Hepatocyte (in vitro differentiated cells): Measurements from ENCODE around the gene ARHGEF37. TPM values are rescaled to one million over a fixed set of nuclear protein-coding genes. Genes with fewer than 3 reads are reported as not detected.

Source experiments
- DNase-seq: peaks from one replicate; pipeline ENCODE4 v3.0.0-alpha.2; 2016; ENCODE audit warnings: low spot score
- H2AFZ ChIP-seq: fragments of 200-600 bp; sonication (generic); 2 replicates; pipeline ENCODE4 v1.6.0; 2016; ENCODE audit warnings: antibody characterized with exemption, mild to moderate bottlenecking
- H3K27ac ChIP-seq: fragments of 200-600 bp; sonication (generic); 2 replicates; pipeline ENCODE4 v1.5.1; 2016; ENCODE audit warnings: mild to moderate bottlenecking
- H3K27me3 ChIP-seq: fragments of 200-600 bp; sonication (generic); 2 replicates; pipeline ENCODE4 v1.6.1; 2016
- H3K36me3 ChIP-seq: fragments of 200-600 bp; sonication (generic); replicated peaks from 2 replicates; pipeline ENCODE4 v1.5.1; 2016; ENCODE audit warnings: low read depth; ENCODE audit not compliant: insufficient read depth
- H3K4me1 ChIP-seq: fragments of 200-600 bp; sonication (generic); 2 replicates; pipeline ENCODE4 v1.5.1; 2016; ENCODE audit warnings: mild to moderate bottlenecking, moderate library complexity; ENCODE audit not compliant: insufficient read depth
- H3K4me2 ChIP-seq: fragments of 200-600 bp; sonication (generic); 2 replicates; pipeline ENCODE4 v1.6.0; 2016
- H3K4me3 ChIP-seq: fragments of 200-600 bp; sonication (generic); 2 replicates; pipeline ENCODE4 v1.5.1; 2016; ENCODE audit warnings: mild to moderate bottlenecking
- H3K79me2 ChIP-seq: fragments of 200-600 bp; sonication (generic); 2 replicates; pipeline ENCODE4 v1.6.0; 2017; ENCODE audit warnings: mild to moderate bottlenecking
- H3K9me2 ChIP-seq: fragments of 200-600 bp; sonication (generic); replicated peaks from 2 replicates; pipeline ENCODE4 v1.6.0; 2017; ENCODE audit warnings: mild to moderate bottlenecking; ENCODE audit not compliant: insufficient read depth
- H3K9me3 ChIP-seq: fragments of 200-600 bp; sonication (generic); 2 replicates; pipeline ENCODE4 v1.5.1; 2016; ENCODE audit warnings: low read depth, mild to moderate bottlenecking
- H4K20me1 ChIP-seq: fragments of 200-600 bp; sonication (generic); 2 replicates; pipeline ENCODE4 v1.6.0; 2016; ENCODE audit warnings: mild to moderate bottlenecking; ENCODE audit not compliant: insufficient read depth, poor library complexity, severe bottlenecking
- EZH2 ChIP-seq: fragments of 200-600 bp; sonication (generic); IDR thresholded peaks from 2 replicates; pipeline ENCODE4 v1.6.1; 2016; ENCODE audit warnings: antibody characterized with exemption, mild to moderate bottlenecking, borderline replicate concordance
- EZH2phosphoT487 ChIP-seq: fragments of 200-600 bp; sonication (generic); IDR thresholded peaks from one replicate; pipeline ENCODE4 v1.6.1; 2018; ENCODE audit warnings: antibody characterized with exemption, mild to moderate bottlenecking, low read depth, moderate library complexity; ENCODE audit not compliant: unreplicated experiment, severe bottlenecking
- WGBS: methylation state at CpG from one replicate; pipeline ENCODE4 v1.1.6; 2016; ENCODE audit warnings: low lambda C conversion rate; ENCODE audit errors: missing lambda C conversion rate; 5-methylcytosine and 5-hydroxymethylcytosine counted together
- polyA plus RNA-seq: library from polyadenylated mRNA; unstranded; fragments of >200 nt; fragmentation: Nextera tagmentation; extraction: Ambion mirVana; gene quantifications from 2 replicates; pipeline ENCODE4 v1.2.1, GENCODE V29; 2016
- total RNA-seq: library from RNA; depleted of rRNA; stranded (reverse); fragments of >200 nt; gene quantifications from 2 replicates; pipeline ENCODE4 v1.2.3, GENCODE V29; 2014
- TF ChIP-seq, protein P1 (sequence below): fragments of 200-600 bp; sonication (generic); IDR thresholded peaks from 2 replicates; pipeline ENCODE4 v1.5.1; 2016; ENCODE audit warnings: antibody characterized with exemption, mild to moderate bottlenecking; ENCODE audit not compliant: poor library complexity

Gene ARHGEF37
- total and polyA plus RNA-seq, 2 experiments from 2014 or later, result 2.3 to 2.9 TPM

- Histone ChIP-seq H3K9me2 (no peaks in the 10 kb centered on the region), H3K9me3 (no peaks in the 10 kb centered on the region), H2AFZ (no peak overlapping the region), H3K4me3 (no peak overlapping the region), H4K20me1 (no peaks in the 10 kb centered on the region), H3K4me2 (no peak overlapping the region), H3K79me2 (no peaks in the 10 kb centered on the region), H3K4me1 (no peaks in the 10 kb centered on the region), H3K36me3 (no peaks in the 10 kb centered on the region), H3K27ac (no peak overlapping the region), H3K27me3 (no peaks in the 10 kb centered on the region)
- no peak for DNase-seq
- TF ChIP-seq, protein P1, sequence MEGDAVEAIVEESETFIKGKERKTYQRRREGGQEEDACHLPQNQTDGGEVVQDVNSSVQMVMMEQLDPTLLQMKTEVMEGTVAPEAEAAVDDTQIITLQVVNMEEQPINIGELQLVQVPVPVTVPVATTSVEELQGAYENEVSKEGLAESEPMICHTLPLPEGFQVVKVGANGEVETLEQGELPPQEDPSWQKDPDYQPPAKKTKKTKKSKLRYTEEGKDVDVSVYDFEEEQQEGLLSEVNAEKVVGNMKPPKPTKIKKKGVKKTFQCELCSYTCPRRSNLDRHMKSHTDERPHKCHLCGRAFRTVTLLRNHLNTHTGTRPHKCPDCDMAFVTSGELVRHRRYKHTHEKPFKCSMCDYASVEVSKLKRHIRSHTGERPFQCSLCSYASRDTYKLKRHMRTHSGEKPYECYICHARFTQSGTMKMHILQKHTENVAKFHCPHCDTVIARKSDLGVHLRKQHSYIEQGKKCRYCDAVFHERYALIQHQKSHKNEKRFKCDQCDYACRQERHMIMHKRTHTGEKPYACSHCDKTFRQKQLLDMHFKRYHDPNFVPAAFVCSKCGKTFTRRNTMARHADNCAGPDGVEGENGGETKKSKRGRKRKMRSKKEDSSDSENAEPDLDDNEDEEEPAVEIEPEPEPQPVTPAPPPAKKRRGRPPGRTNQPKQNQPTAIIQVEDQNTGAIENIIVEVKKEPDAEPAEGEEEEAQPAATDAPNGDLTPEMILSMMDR, result no peak
- no peak for TF ChIP-seq EZH2phosphoT487
- no peak for TF ChIP-seq EZH2
- WGBS, result 83% methylated on average over 9 of the region's 9 CpGs
Observed at GRCh38 chr5:149638546-149639241, 57.4 kb downstream of the ARHGEF37 start.

DNA sequence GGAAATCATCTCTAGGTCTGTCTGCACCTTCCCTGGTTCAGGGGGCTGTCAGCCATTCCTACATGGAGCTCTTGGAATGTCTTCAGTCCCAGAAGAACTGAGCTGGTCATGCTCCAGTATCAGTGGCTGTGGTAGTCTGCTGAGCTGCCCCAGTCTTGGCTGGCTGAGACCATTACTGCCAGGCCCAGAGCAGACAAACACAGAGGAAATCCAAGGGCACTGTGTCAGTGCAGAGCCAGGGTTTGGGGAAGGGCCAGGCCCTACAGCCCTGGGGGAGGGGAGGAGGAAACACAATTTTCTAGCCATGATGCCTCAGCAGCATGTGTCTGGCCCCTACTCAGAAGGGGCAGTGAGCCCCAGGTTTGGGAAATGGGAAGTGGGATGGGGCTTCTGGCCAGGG lies 58.4 kb downstream of the ARHGEF37 start:
- Histone ChIP-seq H3K4me3 (no peak overlapping the region), H3K79me2 (no peaks in the 10 kb centered on the region), H3K27me3 (no peaks in the 10 kb centered on the region), H3K9me3 (no peaks in the 10 kb centered on the region), H3K36me3 (no peaks in the 10 kb centered on the region), H4K20me1 (no peaks in the 10 kb centered on the region), H3K27ac (no peak overlapping the region), H3K9me2 (no peaks in the 10 kb centered on the region), H3K4me2 (no peak overlapping the region), H2AFZ (no peak overlapping the region), H3K4me1 (no peaks in the 10 kb centered on the region)
- TF ChIP-seq EZH2phosphoT487 (no peak), EZH2 (no peak)
- TF ChIP-seq, protein P1, result no peak
- DNase-seq, result no peak

GRCh38 chr5:149640350-149640999 lies 59.2 kb downstream of the ARHGEF37 start:
- WGBS, result 90% methylated on average over 7 of the region's 7 CpGs
- TF ChIP-seq, protein P1, result no peak
- TF ChIP-seq EZH2 (no peak), EZH2phosphoT487 (no peak)
- H3K36me3 ChIP-seq, result no peaks in the 10 kb centered on the region
- no peak overlapping the region for H2AFZ ChIP-seq
- no peaks in the 10 kb centered on the region for H3K79me2 ChIP-seq
- no peaks in the 10 kb centered on the region for H3K4me1 ChIP-seq
- DNase-seq, result no peak
- no peaks in the 10 kb centered on the region for H3K27me3 ChIP-seq
- no peak overlapping the region for H3K4me2 ChIP-seq
- no peaks in the 10 kb centered on the region for H4K20me1 ChIP-seq
- H3K9me3 ChIP-seq, result no peaks in the 10 kb centered on the region
- H3K4me3 ChIP-seq, result no peak overlapping the region
- peak overlapping the region; percentile 50 for H3K27ac ChIP-seq
- no peaks in the 10 kb centered on the region for H3K9me2 ChIP-seq
